ENCODE data around the gene PRPH.

GRCh38 chr12:49274396-49275069 is 20.4 kb upstream of the PRPH start:
- no peak for TF ChIP-seq CTCF (IDR thresholded peaks at IDR 0.05; ENCODE audit: control extremely low read depth in 1 of 3, insufficient read depth in 1 of 3, low read depth in 1 of 3, low read length in 3 of 3)
- no peak for TF ChIP-seq POLR2A (IDR thresholded peaks at IDR 0.05; ENCODE audit: control extremely low read depth in 1 of 2, low read depth in 2 of 2, low read length in 2 of 2)
- no peak for TF ChIP-seq EP300 (IDR thresholded peaks at IDR 0.05; ENCODE audit: borderline replicate concordance in 1 of 2, low read depth in 2 of 2, low read length in 2 of 2)
- no peak for TF ChIP-seq TAF1 (IDR thresholded peaks at IDR 0.05; ENCODE audit: low read depth, low read length)
- TF ChIP-seq BCL11A (IDR thresholded peaks at IDR 0.05; ENCODE audit: low read depth in 2 of 2, low read length in 2 of 2): no peak
- TF ChIP-seq E2F6 (IDR thresholded peaks at IDR 0.05): no peak
- no peak for TF ChIP-seq RNF2 (IDR thresholded peaks at IDR 0.05; ENCODE audit: borderline replicate concordance, low read depth, low read length, missing control alignments, poor library complexity, severe bottlenecking)
- no peak for TF ChIP-seq YY1 (IDR thresholded peaks at IDR 0.05; ENCODE audit: low read depth, low read length)
- no peak for TF ChIP-seq CHD2 (IDR thresholded peaks at IDR 0.05; ENCODE audit: low read length)
- no peak for TF ChIP-seq SRF (IDR thresholded peaks at IDR 0.05; ENCODE audit: low read depth, low read length)

Data from H1 (cell line).